HEK293 (cell line): ENCODE measurements around the gene KCTD6.

ENCODE experiments used
- CTCF ChIA-PET: fragments of 350-600 bp; formaldehyde crosslinking; extraction: SDS; loops from one replicate; lab custom pipeline; 2021; ENCODE audit warnings: antibody characterized with exemption; lab: Yijun Ruan, JAX
- POLR2A ChIA-PET: fragments of 300-600 bp; formaldehyde crosslinking; extraction: SDS; loops from one replicate; lab custom pipeline; 2020; ENCODE audit warnings: antibody characterized with exemption, inconsistent platforms; lab: Yijun Ruan, JAX
- H3K27ac ChIP-seq: fragments of 200-500 bp; sonication (Bioruptor generic); 2 replicates; pipeline ENCODE4 v1.5.1; 2014; ENCODE audit warnings: low read depth, low read length, control low read depth, inconsistent platforms; ENCODE audit errors: extremely low read depth
- H3K36me3 ChIP-seq, 2 experiments: fragments of 200-500 bp in 1 of 2; sonication (Bioruptor generic) in 1 of 2; 1 replicate in 1 of 2; 2 replicates in 1 of 2; pipeline ENCODE4 v1.5.1; 2014 to 2017; ENCODE audit warnings: inconsistent platforms in 2 of 2, low read length in 2 of 2; ENCODE audit not compliant: control insufficient read depth in 2 of 2, insufficient read depth in 1 of 2
- H3K4me1 ChIP-seq: fragments of 200-500 bp; sonication (Bioruptor generic); 2 replicates; pipeline ENCODE4 v1.5.1; 2014; ENCODE audit warnings: mild to moderate bottlenecking, low read length, inconsistent platforms; ENCODE audit not compliant: control insufficient read depth, insufficient read depth
- H3K4me3 ChIP-seq: 2 replicates; pipeline ENCODE4 v1.5.1; 2011; ENCODE audit warnings: low read depth, mild to moderate bottlenecking, control low read depth, low read length, moderate library complexity
- H3K9me3 ChIP-seq: fragments of 200-500 bp; sonication (Bioruptor generic); 2 replicates; pipeline ENCODE4 v1.5.1; 2014; ENCODE audit warnings: low read depth, low read length, inconsistent platforms; ENCODE audit not compliant: control insufficient read depth, insufficient read depth
- GFI1B ChIP-seq: fragments of 450-650 bp; formaldehyde crosslinking; IDR thresholded peaks from 2 replicates; pipeline ENCODE4 v1.5.1; 2016; ENCODE audit warnings: missing biosample characterization, missing genetic modification characterization
- KLF9 ChIP-seq: fragments of 450-650 bp; formaldehyde crosslinking; IDR thresholded peaks from 2 replicates; pipeline ENCODE4 v1.5.1; 2016; ENCODE audit warnings: missing biosample characterization, missing genetic modification characterization, low read depth
- PATZ1 ChIP-seq: fragments of 450-650 bp; formaldehyde crosslinking; IDR thresholded peaks from 2 replicates; pipeline ENCODE4 v1.5.1; 2016; ENCODE audit warnings: missing biosample characterization, missing genetic modification characterization
- PRDM10 ChIP-seq: fragments of 450-650 bp; formaldehyde crosslinking; IDR thresholded peaks from 2 replicates; pipeline ENCODE4 v1.5.1; 2016; ENCODE audit warnings: missing biosample characterization, missing genetic modification characterization
- SP7 ChIP-seq: fragments of 450-650 bp; formaldehyde crosslinking; IDR thresholded peaks from 2 replicates; pipeline ENCODE4 v1.5.1; 2016; ENCODE audit warnings: missing biosample characterization, missing genetic modification characterization
- YY1 ChIP-seq: fragments of 450-650 bp; formaldehyde crosslinking; IDR thresholded peaks from 2 replicates; pipeline ENCODE4 v1.5.1; 2018; ENCODE audit warnings: missing biosample characterization, missing genetic modification characterization
- YY2 ChIP-seq: fragments of 450-650 bp; formaldehyde crosslinking; IDR thresholded peaks from 2 replicates; pipeline ENCODE4 v1.5.1; 2016; ENCODE audit warnings: missing biosample characterization, missing genetic modification characterization
- ZBTB6 ChIP-seq: fragments of 450-650 bp; formaldehyde crosslinking; IDR thresholded peaks from 2 replicates; pipeline ENCODE4 v1.5.1; 2017; ENCODE audit warnings: missing biosample characterization, missing genetic modification characterization
- ZFHX2 ChIP-seq: fragments of 450-650 bp; formaldehyde crosslinking; conservative IDR thresholded peaks from 2 replicates; pipeline ENCODE4 v1.5.1; 2016; ENCODE audit warnings: missing biosample characterization, missing genetic modification characterization
- ZNF211 ChIP-seq: fragments of 450-650 bp; formaldehyde crosslinking; IDR thresholded peaks from 2 replicates; pipeline ENCODE4 v1.5.1; 2016; ENCODE audit warnings: low read depth, missing biosample characterization, missing genetic modification characterization
- ZNF248 ChIP-seq: fragments of 450-650 bp; formaldehyde crosslinking; IDR thresholded peaks from 2 replicates; pipeline ENCODE4 v1.5.1; 2017; ENCODE audit warnings: missing biosample characterization, missing genetic modification characterization
- ZNF274 ChIP-seq, 2 experiments: fragments of 200-500 bp in 1 of 2; fragments of 450-650 bp in 1 of 2; sonication (Bioruptor generic) in 1 of 2; formaldehyde crosslinking in 1 of 2; IDR thresholded peaks; 2 replicates each; pipeline versions ENCODE4 v1.5.1 to v1.6.1; 2014 to 2016; ENCODE audit warnings: borderline replicate concordance in 1 of 2, inconsistent platforms in 1 of 2, low read length in 1 of 2, missing biosample characterization in 1 of 2, missing genetic modification characterization in 1 of 2
- ZNF292 ChIP-seq: fragments of 450-650 bp; formaldehyde crosslinking; IDR thresholded peaks from 2 replicates; pipeline ENCODE4 v1.5.1; 2016; ENCODE audit warnings: low read depth, missing biosample characterization, missing genetic modification characterization, borderline replicate concordance
- ZNF362 ChIP-seq: fragments of 450-650 bp; formaldehyde crosslinking; IDR thresholded peaks from 2 replicates; pipeline ENCODE4 v1.5.1; 2016; ENCODE audit warnings: missing biosample characterization, missing genetic modification characterization
- ZNF521 ChIP-seq: fragments of 450-650 bp; formaldehyde crosslinking; IDR thresholded peaks from 2 replicates; pipeline ENCODE4 v1.5.1; 2017; ENCODE audit warnings: missing biosample characterization, mild to moderate bottlenecking, missing genetic modification characterization
- ZNF530 ChIP-seq: fragments of 450-650 bp; formaldehyde crosslinking; IDR thresholded peaks from 2 replicates; pipeline ENCODE4 v1.5.1; 2016; ENCODE audit warnings: low read depth, missing biosample characterization, missing genetic modification characterization
- ZNF600 ChIP-seq: fragments of 450-650 bp; formaldehyde crosslinking; IDR thresholded peaks from 2 replicates; pipeline ENCODE4 v1.5.1; 2016; ENCODE audit warnings: missing biosample characterization, missing genetic modification characterization
- ZNF76 ChIP-seq: fragments of 450-650 bp; formaldehyde crosslinking; IDR thresholded peaks from 2 replicates; pipeline ENCODE4; 2016; ENCODE audit warnings: low read depth, missing biosample characterization, missing genetic modification characterization, borderline replicate concordance
- ZXDB ChIP-seq: fragments of 450-650 bp; formaldehyde crosslinking; IDR thresholded peaks from 2 replicates; pipeline ENCODE4 v1.5.1; 2016; ENCODE audit warnings: missing biosample characterization, missing genetic modification characterization

Gene KCTD6

GRCh38 chr3:58490860-58491501, 915 bp upstream of the KCTD6 start:
- Histone ChIP-seq H3K36me3 (no peaks in the 10 kb centered on the region), H3K27ac (no peak overlapping the region), H3K4me3 (no peak overlapping the region), H3K4me1 (peaks cover 8% of the 10 kb centered on the region; the same call in 1 of the 2 replicates), H3K9me3 (no peaks in the 10 kb centered on the region)
- POLR2A ChIA-PET, result interaction anchor here (1.4 kb wide), 1 partner anchor 27 kb away, joined by 3 read pairs; no protein-coding TSS in a partner anchor
- TF ChIP-seq PRDM10 (tag by site-specific recombination), result no peak
- TF ChIP-seq ZNF248 (tag by site-specific recombination), result no peak
- no peak for TF ChIP-seq ZNF292 (tag by site-specific recombination)
- no peak for TF ChIP-seq ZXDB (tag by site-specific recombination)
- no peak for TF ChIP-seq ZBTB6 (tag by site-specific recombination)
- TF ChIP-seq YY1 (tag by site-specific recombination), result no peak
- TF ChIP-seq ZNF530 (tag by site-specific recombination), result no peak
- no peak for TF ChIP-seq GFI1B (tag by site-specific recombination)
- TF ChIP-seq ZNF362 (tag by site-specific recombination), result no peak
- TF ChIP-seq YY2 (tag by site-specific recombination), result no peak
- TF ChIP-seq, all 188 proteins: peak for 0
- CTCF ChIA-PET, result interaction anchor here (0.5 to 3.3 kb wide), 10 partner anchors 9 to 809 kb away, joined by 3 to 12 read pairs (median 4); partner anchors contain the start of gene RPP14

- Histone ChIP-seq H3K4me3 (peak overlapping the region; percentile 64), H3K9me3 (no peaks in the 10 kb centered on the region), H3K36me3 (no peaks in the 10 kb centered on the region), H3K4me1 (peaks cover 8% of the 10 kb centered on the region; the same call in 1 of the 2 replicates), H3K27ac (peak overlapping the region; percentile 77)
- POLR2A ChIA-PET, result interaction anchor here (1.1 to 1.5 kb wide), 3 partner anchors 22 to 36 kb away, joined by 3 read pairs; no protein-coding TSS in a partner anchor
- CTCF ChIA-PET, result interaction anchor here (0.6 to 3.3 kb wide), 8 partner anchors 7 to 168 kb away, joined by 3 to 12 read pairs (median 4); no protein-coding TSS in a partner anchor
- TF ChIP-seq ZNF211 (tag by site-specific recombination) (no peak), ZNF600 (peak; percentile 35; the same call in 1 of the 2 replicates), ZNF76 (tag by site-specific recombination) (no peak), PRDM10 (tag by site-specific recombination) (peak; percentile 46), ZFHX2 (tag by site-specific recombination) (0 out of 2 replicates have a peak, but pooled peaks have one; percentile 38), KLF9 (tag by site-specific recombination) (no peak), SP7 (tag by site-specific recombination) (peak; percentile 51; the same call in 1 of the 2 replicates), ZNF274 (IDR thresholded peaks at IDR 0.05; ENCODE audit: low read length) (no peak), ZNF274 (tag by site-specific recombination; IDR thresholded peaks at IDR 0.05; ENCODE audit: borderline replicate concordance) (no peak), PATZ1 (tag by site-specific recombination) (peak; percentile 41; the same call in 1 of the 2 replicates), ZNF521 (tag by site-specific recombination) (no peak)
These were observed 604 bp downstream of the KCTD6 start for GRCh38 chr3:58492494-58492905.
